ENCODE results near the gene PRPF40B. TPM values are rescaled to one million over a fixed set of nuclear protein-coding genes. Genes with fewer than 3 reads are reported as not detected.

The PRPF40B gene
- total RNA-seq, 1 donor from 2014 or later, result 28.9 TPM

DNA sequence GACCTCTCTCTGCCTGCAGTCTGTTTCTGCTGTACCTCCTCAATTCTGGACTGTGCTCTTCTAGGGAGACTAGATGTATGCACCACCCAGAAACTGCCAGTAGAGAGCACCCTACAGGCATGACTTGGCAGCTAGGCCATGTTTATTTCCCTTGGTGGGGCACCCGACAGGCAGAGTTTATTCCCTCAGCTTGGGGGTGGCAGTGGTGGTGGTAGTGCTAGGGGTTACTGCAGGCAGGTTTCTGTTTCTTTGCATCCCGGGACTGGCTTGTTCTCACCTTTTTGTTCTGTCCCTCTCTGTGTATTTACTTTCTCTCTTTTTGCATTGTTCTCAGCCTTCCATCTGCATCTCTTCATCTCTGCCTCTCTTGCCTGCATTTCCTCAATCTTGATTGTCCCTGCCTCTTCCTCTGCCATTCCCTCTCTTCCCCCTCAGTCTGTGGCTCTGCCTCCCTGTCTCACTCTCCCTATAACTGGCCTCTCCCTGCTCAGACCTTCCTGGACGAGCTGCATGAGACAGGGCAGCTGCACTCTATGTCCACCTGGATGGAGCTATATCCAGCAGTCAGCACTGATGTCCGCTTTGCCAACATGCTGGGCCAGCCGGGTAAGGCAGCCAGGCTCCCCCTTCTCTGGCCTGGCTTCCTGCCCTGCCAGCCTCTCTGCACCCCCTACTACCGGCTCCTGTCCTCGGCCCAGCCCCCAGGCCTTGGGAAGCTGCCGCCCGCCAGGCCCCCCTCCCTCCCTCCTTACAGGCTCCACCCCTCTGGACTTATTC lies 13.8 kb downstream of the PRPF40B start:
- peak; percentile 86 for DNase-seq (ENCODE audit: extremely low spot score, unreplicated experiment)
- peaks cover 15% of the 10 kb centered on the region for H3K36me3 Mint-ChIP-seq (ENCODE audit: unreplicated experiment)
- peak overlapping the region; percentile 78 for H3K27ac Mint-ChIP-seq (ENCODE audit: unreplicated experiment)
- TF ChIP-seq, protein P1, sequence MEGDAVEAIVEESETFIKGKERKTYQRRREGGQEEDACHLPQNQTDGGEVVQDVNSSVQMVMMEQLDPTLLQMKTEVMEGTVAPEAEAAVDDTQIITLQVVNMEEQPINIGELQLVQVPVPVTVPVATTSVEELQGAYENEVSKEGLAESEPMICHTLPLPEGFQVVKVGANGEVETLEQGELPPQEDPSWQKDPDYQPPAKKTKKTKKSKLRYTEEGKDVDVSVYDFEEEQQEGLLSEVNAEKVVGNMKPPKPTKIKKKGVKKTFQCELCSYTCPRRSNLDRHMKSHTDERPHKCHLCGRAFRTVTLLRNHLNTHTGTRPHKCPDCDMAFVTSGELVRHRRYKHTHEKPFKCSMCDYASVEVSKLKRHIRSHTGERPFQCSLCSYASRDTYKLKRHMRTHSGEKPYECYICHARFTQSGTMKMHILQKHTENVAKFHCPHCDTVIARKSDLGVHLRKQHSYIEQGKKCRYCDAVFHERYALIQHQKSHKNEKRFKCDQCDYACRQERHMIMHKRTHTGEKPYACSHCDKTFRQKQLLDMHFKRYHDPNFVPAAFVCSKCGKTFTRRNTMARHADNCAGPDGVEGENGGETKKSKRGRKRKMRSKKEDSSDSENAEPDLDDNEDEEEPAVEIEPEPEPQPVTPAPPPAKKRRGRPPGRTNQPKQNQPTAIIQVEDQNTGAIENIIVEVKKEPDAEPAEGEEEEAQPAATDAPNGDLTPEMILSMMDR (IDR thresholded peaks at IDR 0.05), result peak; percentile 72
- H3K4me1 Mint-ChIP-seq (ENCODE audit: unreplicated experiment), result peaks cover 12% of the 10 kb centered on the region
- H3K27me3 Mint-ChIP-seq (ENCODE audit: unreplicated experiment), result no peaks in the 10 kb centered on the region
- no peak overlapping the region for H3K4me3 Mint-ChIP-seq (ENCODE audit: unreplicated experiment)
- H3K9me3 Mint-ChIP-seq (ENCODE audit: unreplicated experiment), result no peaks in the 10 kb centered on the region

DNA sequence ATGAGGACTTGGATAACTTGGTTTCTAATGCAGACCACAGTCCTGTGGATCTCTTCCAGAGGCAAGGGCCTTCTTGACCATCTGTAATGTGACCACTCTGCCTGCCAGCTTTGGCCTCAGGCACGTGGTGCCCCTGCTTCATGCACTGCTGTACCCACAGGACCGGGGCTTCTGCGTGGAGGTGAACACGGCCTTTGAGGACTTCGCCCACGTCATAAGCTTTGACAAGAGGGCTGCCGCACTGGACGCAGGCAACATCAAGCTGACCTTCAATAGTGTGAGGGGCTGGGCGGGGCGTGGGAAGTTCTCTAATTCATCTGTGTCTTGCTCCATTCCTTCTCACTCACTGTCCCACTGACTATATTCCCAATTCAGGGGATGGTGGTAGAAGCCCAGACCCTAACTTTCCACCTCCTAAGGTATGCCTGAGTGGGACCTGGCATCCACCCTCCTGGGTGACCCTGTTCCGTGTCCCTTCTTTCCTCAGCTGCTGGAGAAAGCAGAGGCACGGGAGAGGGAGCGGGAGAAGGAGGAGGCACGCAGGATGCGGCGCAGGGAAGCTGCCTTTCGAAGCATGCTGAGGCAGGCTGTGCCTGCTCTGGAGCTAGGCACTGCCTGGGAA lies 18.5 kb downstream of the PRPF40B start:
- H3K27ac Mint-ChIP-seq (ENCODE audit: unreplicated experiment), result no peak overlapping the region
- TF ChIP-seq, protein P1 (IDR thresholded peaks at IDR 0.05), result no peak
- no peaks in the 10 kb centered on the region for H3K27me3 Mint-ChIP-seq (ENCODE audit: unreplicated experiment)
- peaks cover 13% of the 10 kb centered on the region for H3K4me1 Mint-ChIP-seq (ENCODE audit: unreplicated experiment)
- no peaks in the 10 kb centered on the region for H3K9me3 Mint-ChIP-seq (ENCODE audit: unreplicated experiment)
- H3K36me3 Mint-ChIP-seq (ENCODE audit: unreplicated experiment), result peaks cover 26% of the 10 kb centered on the region
- H3K4me3 Mint-ChIP-seq (ENCODE audit: unreplicated experiment), result no peak overlapping the region
- DNase-seq (ENCODE audit: extremely low spot score, unreplicated experiment), result no peak

DNA sequence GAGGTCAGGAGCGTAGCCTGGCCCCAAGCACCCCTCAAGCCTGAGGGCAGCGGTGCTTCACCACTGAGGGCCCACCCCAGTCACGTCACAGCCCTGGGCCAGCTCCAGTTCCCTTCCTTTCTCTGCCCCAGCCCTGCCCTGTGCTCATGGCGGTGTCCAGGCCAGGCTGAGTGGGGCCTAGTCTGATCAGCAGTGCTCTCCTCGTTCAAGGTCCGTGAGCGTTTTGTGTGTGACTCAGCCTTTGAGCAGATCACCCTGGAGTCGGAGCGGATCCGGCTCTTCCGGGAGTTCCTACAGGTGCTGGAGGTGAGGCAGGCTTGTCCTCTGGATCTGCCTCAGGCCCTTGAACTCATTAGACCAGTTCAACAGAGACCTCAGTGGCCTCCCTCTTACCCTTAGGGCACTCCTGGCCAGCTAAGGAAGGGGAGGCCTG lies 19.0 kb downstream of the PRPF40B start:
- Mint-ChIP-seq H3K27ac (ENCODE audit: unreplicated experiment) (no peak overlapping the region), H3K4me1 (ENCODE audit: unreplicated experiment) (peaks cover 9% of the 10 kb centered on the region), H3K36me3 (ENCODE audit: unreplicated experiment) (peaks cover 30% of the 10 kb centered on the region), H3K9me3 (ENCODE audit: unreplicated experiment) (no peaks in the 10 kb centered on the region), H3K27me3 (ENCODE audit: unreplicated experiment) (no peaks in the 10 kb centered on the region), H3K4me3 (ENCODE audit: unreplicated experiment) (no peak overlapping the region)
- TF ChIP-seq, protein P1 (IDR thresholded peaks at IDR 0.05), result no peak
- DNase-seq (ENCODE audit: extremely low spot score, unreplicated experiment), result no peak

DNA sequence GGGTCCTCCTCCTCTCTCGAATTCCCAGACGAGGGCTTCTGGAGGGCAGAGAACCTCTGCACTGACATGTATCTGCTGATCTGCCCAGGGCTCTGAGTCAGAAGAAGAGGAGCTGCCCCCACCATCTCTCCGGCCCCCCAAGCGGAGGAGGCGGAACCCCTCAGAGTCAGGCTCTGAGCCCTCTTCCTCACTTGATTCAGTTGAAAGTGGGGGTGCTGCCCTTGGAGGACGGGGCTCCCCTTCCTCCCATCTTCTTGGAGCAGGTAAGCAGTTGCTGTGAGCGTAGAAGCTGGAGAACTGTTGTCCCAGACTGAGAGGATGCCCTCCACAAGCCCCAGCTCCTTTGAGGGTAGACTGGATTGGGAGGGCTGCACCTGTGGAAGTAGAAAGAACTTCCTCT lies 19.8 kb downstream of the PRPF40B start:
- Mint-ChIP-seq H3K36me3 (ENCODE audit: unreplicated experiment) (peaks cover 30% of the 10 kb centered on the region), H3K27me3 (ENCODE audit: unreplicated experiment) (no peaks in the 10 kb centered on the region), H3K9me3 (ENCODE audit: unreplicated experiment) (no peaks in the 10 kb centered on the region), H3K27ac (ENCODE audit: unreplicated experiment) (no peak overlapping the region), H3K4me1 (ENCODE audit: unreplicated experiment) (peaks cover 10% of the 10 kb centered on the region), H3K4me3 (ENCODE audit: unreplicated experiment) (no peak overlapping the region)
- DNase-seq (ENCODE audit: extremely low spot score, unreplicated experiment), result no peak
- TF ChIP-seq, protein P1 (IDR thresholded peaks at IDR 0.05), result no peak

DNA sequence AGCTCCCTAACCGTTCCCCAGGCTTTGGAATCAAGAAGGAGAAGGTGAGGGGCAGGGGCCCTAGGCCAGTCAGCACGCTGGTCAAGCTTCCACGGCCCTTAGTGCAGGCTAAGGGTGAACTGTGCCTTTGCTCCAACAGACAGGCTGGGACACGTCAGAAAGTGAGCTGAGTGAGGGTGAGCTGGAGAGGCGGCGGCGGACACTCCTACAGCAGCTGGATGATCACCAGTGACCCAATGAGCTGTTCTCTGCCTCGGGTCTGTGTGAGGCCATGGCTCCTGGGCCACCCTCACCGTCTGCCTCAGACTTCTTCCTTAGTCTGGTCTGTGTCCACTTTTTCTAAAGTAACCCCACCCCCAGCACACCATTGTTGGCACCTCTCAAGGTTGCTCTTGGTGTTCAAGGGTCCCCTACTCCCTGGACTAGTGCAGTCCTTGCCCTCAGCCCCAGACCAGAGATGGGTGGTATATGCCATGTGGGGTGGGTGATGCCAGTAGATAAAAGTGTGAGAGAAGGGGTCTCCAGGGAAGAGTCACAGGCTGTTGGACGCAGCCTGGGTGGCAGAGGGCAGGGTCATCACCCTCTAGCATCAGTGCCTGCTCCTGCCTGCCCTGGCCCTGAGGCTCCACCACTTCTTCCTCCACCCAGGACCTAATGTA lies 20.7 kb downstream of the PRPF40B start:
- Mint-ChIP-seq H3K4me3 (ENCODE audit: unreplicated experiment) (no peak overlapping the region), H3K4me1 (ENCODE audit: unreplicated experiment) (peaks cover 20% of the 10 kb centered on the region), H3K9me3 (ENCODE audit: unreplicated experiment) (no peaks in the 10 kb centered on the region), H3K36me3 (ENCODE audit: unreplicated experiment) (peaks cover 35% of the 10 kb centered on the region), H3K27me3 (ENCODE audit: unreplicated experiment) (no peaks in the 10 kb centered on the region), H3K27ac (ENCODE audit: unreplicated experiment) (peak overlapping the region; percentile 81)
- TF ChIP-seq, protein P1 (IDR thresholded peaks at IDR 0.05), result no peak
- no peak for DNase-seq (ENCODE audit: extremely low spot score, unreplicated experiment)

Measured in osteocyte (in vitro differentiated cells).